HG03432 (cell line): ENCODE measurements around the gene ERCC6L2.

Experiments
- ATAC-seq: cut with Tn5 transposase; IDR thresholded peaks from one replicate; pipeline ENCODE4 v1.9.1; 2021; ENCODE audit warnings: mild to moderate bottlenecking, moderate library complexity; ENCODE audit not compliant: unreplicated experiment

Gene ERCC6L2

GRCh38 chr9:95920017-95920416, 44.5 kb downstream of the ERCC6L2 start:
- ATAC-seq, result no peak

- ATAC-seq, result no peak
Measured at GRCh38 chr9:95923794-95924193, 48.3 kb downstream of the ERCC6L2 start.

- no peak for ATAC-seq
Measured at GRCh38 chr9:95924987-95925386, 49.5 kb downstream of the ERCC6L2 start.

- ATAC-seq, result no peak
Measured at GRCh38 chr9:95927271-95928004, 51.9 kb downstream of the ERCC6L2 start.

GRCh38 chr9:95930277-95930676, 54.8 kb downstream of the ERCC6L2 start:
- ATAC-seq, result no peak

- no peak for ATAC-seq
Measured at GRCh38 chr9:95935861-95936578, 60.5 kb downstream of the ERCC6L2 start.

GRCh38 chr9:95936579-95937075, 61.1 kb downstream of the ERCC6L2 start:
- no peak for ATAC-seq

GRCh38 chr9:95937131-95937530, 61.6 kb downstream of the ERCC6L2 start:
- no peak for ATAC-seq

GRCh38 chr9:95938724-95939123, 63.2 kb downstream of the ERCC6L2 start:
- ATAC-seq, result no peak

GRCh38 chr9:95939472-95939871, 64.0 kb downstream of the ERCC6L2 start:
- no peak for ATAC-seq

- no peak for ATAC-seq
Measured at GRCh38 chr9:95940265-95940664, 64.8 kb downstream of the ERCC6L2 start.

GRCh38 chr9:95942016-95942415, 66.5 kb downstream of the ERCC6L2 start:
- ATAC-seq, result no peak

GRCh38 chr9:95947118-95947517, 71.6 kb downstream of the ERCC6L2 start:
- ATAC-seq, result no peak

- ATAC-seq, result no peak
Measured at GRCh38 chr9:95952471-95952870, 77.0 kb downstream of the ERCC6L2 start.

GRCh38 chr9:95953986-95954385, 78.5 kb downstream of the ERCC6L2 start:
- no peak for ATAC-seq

- ATAC-seq, result no peak
Measured at GRCh38 chr9:95954940-95955339, 79.4 kb downstream of the ERCC6L2 start.

- ATAC-seq, result no peak
Measured at GRCh38 chr9:95962936-95963335, 87.4 kb downstream of the ERCC6L2 start.

GRCh38 chr9:95963659-95964058, 88.2 kb downstream of the ERCC6L2 start:
- ATAC-seq, result no peak

- ATAC-seq, result no peak
Measured at GRCh38 chr9:95966306-95966705, 90.8 kb downstream of the ERCC6L2 start.

- ATAC-seq, result no peak
Measured at GRCh38 chr9:95970317-95970716, 94.8 kb downstream of the ERCC6L2 start.

- ATAC-seq, result no peak
Measured at GRCh38 chr9:95971815-95972214, 96.3 kb downstream of the ERCC6L2 start.

GRCh38 chr9:95974389-95974788, 98.9 kb downstream of the ERCC6L2 start:
- ATAC-seq, result no peak
